ENCODE measurements around the gene ZFPL1. TPM values are rescaled to one million over a fixed set of nuclear protein-coding genes. Genes with fewer than 3 reads are reported as not detected.
A peak's percentile ranks its signal among the peaks of the same experiment; 100 is the strongest.

The ZFPL1 gene
- total RNA-seq, 2 donors from 2014 or later: 29.9 to 41.3 TPM

DNA sequence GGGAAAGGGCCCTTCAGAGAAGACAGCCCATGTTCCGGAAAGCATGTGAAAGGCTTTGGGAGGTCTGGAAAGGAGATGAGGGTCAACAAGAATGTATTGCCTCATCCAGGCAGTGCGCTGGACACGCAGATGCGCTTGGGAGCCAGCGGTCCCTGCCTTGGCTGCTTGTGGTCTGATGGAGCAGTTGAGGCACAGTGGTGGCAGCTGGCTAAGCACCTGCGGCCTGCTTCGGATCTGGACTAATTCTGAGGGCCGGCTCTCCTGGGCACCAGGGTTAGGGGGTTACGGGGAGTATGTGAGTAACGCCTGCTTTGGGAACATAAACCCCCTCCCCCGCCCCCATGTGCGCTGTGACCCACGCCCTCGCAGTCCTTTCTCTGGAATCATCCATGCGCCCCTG, 23.1 kb downstream of the ZFPL1 start:
- Mint-ChIP-seq H3K36me3 (no peaks in the 10 kb centered on the region), H3K9me3 (no peaks in the 10 kb centered on the region), H3K27ac (peak overlapping the region; percentile 32 to 55)
- DNase-seq (ENCODE audit: low spot score in 2 of 2) (no peak), ATAC-seq (no peak)

DNA sequence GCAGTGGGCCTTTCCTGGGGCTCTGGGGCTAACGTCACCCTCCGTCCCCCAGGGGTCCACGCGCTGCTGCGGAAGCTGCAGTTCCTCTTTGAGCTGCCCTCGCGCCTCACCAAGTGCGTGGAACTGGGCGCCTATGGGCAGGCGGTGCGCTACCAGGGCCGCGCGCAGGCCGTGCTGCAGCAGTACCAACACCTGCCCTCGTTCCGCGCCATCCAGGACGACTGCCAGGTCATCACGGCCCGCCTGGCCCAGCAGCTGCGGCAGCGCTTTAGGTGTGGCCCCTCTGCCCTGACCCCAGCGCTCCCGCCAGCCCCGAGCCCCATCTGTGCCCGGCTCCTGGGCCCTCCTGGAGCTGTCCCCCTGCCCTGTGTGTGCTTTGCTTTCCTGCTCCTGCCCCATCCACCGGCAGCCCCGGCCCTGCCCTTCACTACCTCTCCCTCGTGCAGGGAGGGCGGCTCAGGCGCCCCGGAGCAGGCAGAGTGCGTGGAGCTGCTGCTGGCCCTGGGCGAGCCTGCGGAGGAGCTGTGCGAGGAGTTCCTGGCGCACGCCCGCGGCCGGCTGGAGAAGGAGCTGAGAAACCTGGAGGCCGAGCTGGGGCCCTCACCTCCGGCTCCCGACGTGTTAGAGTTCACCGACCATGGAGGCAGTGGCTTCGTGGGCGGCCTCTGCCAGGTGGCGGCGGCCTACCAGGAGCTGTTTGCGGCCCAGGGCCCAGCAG, 23.9 kb downstream of the ZFPL1 start:
- no peaks in the 10 kb centered on the region for H3K36me3 Mint-ChIP-seq
- no peak for DNase-seq (ENCODE audit: low spot score in 2 of 2)
- H3K9me3 Mint-ChIP-seq: no peaks in the 10 kb centered on the region
- no peak overlapping the region for H3K27ac Mint-ChIP-seq
- ATAC-seq: no peak

DNA sequence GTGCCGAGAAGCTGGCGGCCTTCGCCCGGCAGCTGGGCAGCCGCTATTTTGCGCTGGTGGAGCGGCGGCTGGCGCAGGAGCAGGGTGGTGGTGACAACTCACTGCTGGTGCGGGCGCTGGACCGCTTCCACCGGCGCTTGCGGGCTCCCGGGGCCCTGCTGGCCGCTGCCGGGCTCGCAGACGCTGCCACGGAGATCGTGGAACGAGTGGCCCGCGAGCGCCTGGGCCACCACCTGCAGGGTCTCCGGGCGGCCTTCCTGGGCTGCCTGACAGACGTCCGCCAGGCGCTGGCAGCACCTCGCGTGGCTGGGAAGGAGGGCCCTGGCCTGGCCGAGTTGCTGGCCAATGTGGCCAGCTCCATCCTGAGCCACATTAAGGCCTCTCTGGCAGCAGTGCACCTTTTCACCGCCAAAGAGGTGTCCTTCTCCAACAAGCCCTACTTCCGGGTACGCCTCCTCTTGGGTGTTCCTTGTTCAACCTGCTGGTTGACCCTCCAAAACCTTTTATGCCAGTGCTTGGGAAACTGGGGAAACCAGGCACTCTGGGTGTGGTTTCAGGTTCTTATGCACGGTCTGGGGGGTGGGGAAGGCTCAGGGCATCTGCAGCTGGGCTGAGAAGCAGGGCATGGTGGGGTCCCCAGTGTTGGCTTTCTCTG, 24.6 kb downstream of the ZFPL1 start:
- Mint-ChIP-seq H3K36me3 (no peaks in the 10 kb centered on the region), H3K27ac (no peak overlapping the region), H3K9me3 (no peaks in the 10 kb centered on the region)
- ATAC-seq (no peak), DNase-seq (ENCODE audit: low spot score in 2 of 2) (no peak)

DNA sequence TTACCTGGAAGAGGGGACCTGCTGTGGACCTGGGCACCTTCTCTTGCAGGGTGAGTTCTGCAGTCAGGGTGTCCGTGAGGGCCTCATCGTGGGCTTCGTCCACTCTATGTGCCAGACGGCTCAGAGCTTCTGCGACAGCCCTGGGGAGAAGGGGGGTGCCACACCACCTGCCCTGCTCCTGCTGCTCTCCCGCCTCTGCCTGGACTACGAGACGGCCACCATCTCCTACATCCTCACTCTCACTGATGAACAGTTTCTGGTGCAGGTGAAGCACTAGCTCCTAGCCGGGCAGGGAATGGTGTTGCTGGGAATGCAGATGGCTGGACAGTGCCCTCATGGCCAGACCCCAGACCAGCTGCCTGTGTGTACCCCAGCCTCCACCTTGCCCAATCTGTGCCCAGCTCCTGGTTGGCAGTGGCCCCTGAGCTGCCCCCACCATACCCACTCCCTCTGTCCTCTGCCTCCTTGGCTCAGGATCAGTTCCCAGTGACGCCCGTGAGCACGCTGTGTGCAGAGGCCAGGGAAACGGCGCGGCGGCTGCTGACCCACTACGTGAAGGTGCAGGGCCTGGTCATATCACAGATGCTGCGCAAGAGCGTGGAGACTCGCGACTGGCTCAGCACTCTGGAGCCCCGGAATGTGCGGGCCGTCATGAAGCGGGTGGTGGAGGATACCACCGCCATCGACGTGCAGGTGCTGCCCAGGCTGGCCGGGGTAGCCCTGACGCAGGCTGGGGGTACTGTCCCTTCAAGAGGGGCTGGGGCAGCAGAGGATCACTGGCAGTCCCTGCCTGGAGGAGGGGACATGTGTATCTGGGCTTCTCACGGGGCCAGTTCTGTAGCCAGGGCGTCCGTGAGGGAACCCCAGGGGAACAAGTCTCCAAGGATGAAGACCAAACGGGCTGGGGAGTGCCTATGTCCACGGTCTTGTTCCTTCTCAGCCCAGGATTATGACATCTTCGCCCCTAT, 25.5 kb downstream of the ZFPL1 start:
- Mint-ChIP-seq H3K36me3 (no peaks in the 10 kb centered on the region), H3K9me3 (no peaks in the 10 kb centered on the region), H3K27ac (peak overlapping the region in 1 of 2 donors; percentile 15)
- DNase-seq (ENCODE audit: low spot score in 2 of 2): no peak
- no peak for ATAC-seq

- Mint-ChIP-seq H3K9me3 (no peaks in the 10 kb centered on the region), H3K36me3 (no peaks in the 10 kb centered on the region), H3K27ac (peak overlapping the region in 1 of 2 donors; percentile 15)
- peak; percentile 93 to 100 for DNase-seq (ENCODE audit: low spot score in 2 of 2)
- peak; percentile 36 to 61 for ATAC-seq
Measured at GRCh38 chr11:65110354-65110861, 26.4 kb downstream of the ZFPL1 start.

DNA sequence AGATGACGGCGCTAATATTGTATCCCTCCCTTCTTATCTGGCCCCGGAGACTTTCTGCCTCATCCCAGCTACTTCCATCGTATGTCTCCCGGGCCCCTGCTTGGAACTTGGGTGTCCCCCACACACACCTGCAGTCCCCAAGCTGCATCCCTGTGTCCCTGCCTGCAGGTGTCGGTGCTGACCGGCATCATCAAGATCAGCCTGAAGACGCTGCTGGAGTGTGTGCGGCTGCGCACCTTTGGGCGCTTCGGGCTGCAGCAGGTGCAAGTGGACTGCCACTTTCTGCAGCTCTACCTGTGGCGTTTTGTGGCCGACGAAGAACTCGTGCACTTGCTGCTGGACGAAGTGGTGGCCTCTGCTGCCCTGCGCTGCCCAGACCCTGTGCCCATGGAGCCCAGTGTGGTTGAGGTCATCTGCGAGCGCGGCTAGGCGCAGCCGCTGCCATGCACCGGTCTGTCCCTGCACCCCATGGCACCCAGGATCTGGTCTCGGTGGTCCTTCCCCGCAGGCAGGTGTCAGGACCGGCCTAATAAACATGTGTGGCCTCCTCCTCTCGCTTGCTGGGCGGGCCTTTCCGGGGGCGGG, 27.2 kb downstream of the ZFPL1 start:
- DNase-seq (ENCODE audit: low spot score in 2 of 2): no peak
- ATAC-seq: no peak
- H3K36me3 Mint-ChIP-seq: no peaks in the 10 kb centered on the region
- peak overlapping the region in 1 of 2 donors; percentile 88 for H3K27ac Mint-ChIP-seq
- H3K9me3 Mint-ChIP-seq: no peaks in the 10 kb centered on the region

DNA sequence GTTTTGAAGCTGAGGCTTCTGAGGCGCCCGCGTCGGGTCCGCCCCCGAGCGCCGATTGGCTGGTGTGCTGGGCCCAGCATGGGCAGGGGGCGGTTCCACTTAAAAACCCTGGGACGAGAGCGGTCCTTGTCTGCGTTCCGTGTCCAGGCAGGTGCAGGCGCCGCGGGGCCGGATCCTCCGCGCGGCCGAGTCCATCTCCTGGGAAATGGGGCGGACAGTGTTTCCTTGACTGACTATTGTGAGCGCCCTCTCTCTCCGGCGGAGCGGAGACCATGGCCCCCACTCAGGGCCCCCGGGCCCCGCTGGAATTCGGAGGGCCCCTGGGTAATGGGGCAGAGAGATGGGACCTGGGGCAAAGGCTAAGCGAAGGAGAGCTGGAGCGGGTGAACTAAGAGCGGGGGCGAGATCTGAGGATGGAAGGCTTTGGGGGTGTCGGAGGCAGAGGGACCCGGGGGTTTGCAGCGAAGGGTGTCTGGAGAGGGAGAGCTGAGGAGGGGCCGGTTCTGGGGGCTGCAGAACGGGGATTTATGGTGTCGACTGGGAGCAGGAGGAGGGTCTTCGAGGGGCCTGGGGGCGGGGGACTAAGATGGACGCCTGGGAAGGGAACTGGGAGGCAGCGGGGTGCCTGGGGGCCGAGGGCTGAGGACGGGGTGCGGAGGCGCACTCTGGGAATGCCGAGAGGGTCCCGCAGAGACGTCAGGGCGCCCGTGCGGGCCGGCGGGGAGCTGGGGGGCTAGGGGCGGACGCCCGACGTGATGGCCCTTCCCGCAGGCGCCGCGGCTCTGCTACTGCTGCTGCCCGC, 27.9 kb downstream of the ZFPL1 start, which contains the start of gene TM7SF2:
Gene TM7SF2, plus strand, starts transcription at position 129 of the 802 bp plus-strand sequence. Its CDS starts 144 bp downstream, at position 273.
- ATAC-seq: peak; percentile 79 to 83
- H3K27ac Mint-ChIP-seq: peak within 1 kb of the TSS; percentile 88 to 98

DNA sequence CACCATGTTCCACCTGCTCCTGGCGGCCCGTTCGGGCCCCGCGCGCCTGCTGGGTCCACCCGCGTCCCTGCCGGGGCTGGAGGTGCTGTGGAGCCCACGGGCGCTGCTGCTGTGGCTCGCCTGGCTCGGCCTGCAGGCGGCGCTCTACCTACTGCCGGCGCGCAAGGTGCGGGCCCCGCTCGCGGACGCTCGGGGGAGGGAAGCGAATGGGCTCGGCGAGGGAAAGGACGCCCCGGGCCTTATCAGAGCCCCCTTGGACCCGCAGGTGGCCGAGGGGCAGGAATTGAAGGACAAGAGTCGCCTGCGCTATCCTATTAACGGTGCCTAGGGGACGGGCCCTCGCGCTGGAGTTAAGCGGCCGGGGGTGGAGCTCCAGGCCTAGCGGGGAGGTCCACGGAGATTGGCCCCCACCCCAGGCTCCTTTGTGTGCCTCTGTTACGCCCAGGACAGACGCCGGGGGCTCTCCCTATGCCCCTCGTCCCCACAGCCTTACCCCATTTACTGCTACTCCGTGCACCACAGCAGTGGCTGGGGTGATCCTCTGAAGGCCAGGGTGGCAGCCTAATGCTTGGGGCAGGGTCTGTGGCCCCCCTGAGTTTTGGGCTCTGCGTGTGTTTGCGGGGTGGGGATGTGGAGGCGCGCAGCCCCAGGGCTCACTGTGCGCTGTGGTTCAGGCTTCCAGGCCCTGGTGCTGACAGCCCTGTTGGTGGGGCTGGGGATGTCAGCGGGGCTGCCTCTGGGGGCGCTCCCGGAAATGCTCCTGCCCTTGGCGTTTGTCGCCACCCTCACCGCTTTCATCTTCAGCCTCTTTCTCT, 28.7 kb downstream of the ZFPL1 start:
- peak in 1 of 2 donors; percentile 83 for DNase-seq (ENCODE audit: low spot score in 2 of 2)
- Mint-ChIP-seq H3K27ac (peak overlapping the region; percentile 88 to 94), H3K9me3 (no peaks in the 10 kb centered on the region), H3K36me3 (peaks cover 0 to 5% of the 10 kb centered on the region in 2 donors)
- ATAC-seq: peak; percentile 37 to 49

More for the DNA sequence above, 27.9 kb downstream of the ZFPL1 start, which contains the start of gene TM7SF2:
- Mint-ChIP-seq H3K9me3 (no peaks in the 10 kb centered on the region), H3K36me3 (peaks cover 0 to 5% of the 10 kb centered on the region in 2 donors)
- peak; percentile 91 to 95 for DNase-seq (ENCODE audit: low spot score in 2 of 2)

- H3K36me3 Mint-ChIP-seq: peaks cover 0 to 5% of the 10 kb centered on the region in 2 donors
- no peak for DNase-seq (ENCODE audit: low spot score in 2 of 2)
- ATAC-seq: no peak
- H3K27ac Mint-ChIP-seq: peak overlapping the region; percentile 88 to 94
- no peaks in the 10 kb centered on the region for H3K9me3 Mint-ChIP-seq
Measured at GRCh38 chr11:65113361-65113756, 29.3 kb downstream of the ZFPL1 start.

- no peaks in the 10 kb centered on the region for H3K9me3 Mint-ChIP-seq
- H3K36me3 Mint-ChIP-seq: peaks cover 0 to 5% of the 10 kb centered on the region in 2 donors
- ATAC-seq: no peak
- no peak for DNase-seq (ENCODE audit: low spot score in 2 of 2)
- peak overlapping the region; percentile 88 to 94 for H3K27ac Mint-ChIP-seq
Measured at GRCh38 chr11:65113839-65114238, 29.8 kb downstream of the ZFPL1 start.

GRCh38 chr11:65114538-65115171, 30.6 kb downstream of the ZFPL1 start:
- Mint-ChIP-seq H3K9me3 (no peaks in the 10 kb centered on the region), H3K27ac (peak overlapping the region in 1 of 2 donors; percentile 60), H3K36me3 (peaks cover 0 to 5% of the 10 kb centered on the region in 2 donors)
- DNase-seq (ENCODE audit: low spot score in 2 of 2) (no peak), ATAC-seq (no peak)

DNA sequence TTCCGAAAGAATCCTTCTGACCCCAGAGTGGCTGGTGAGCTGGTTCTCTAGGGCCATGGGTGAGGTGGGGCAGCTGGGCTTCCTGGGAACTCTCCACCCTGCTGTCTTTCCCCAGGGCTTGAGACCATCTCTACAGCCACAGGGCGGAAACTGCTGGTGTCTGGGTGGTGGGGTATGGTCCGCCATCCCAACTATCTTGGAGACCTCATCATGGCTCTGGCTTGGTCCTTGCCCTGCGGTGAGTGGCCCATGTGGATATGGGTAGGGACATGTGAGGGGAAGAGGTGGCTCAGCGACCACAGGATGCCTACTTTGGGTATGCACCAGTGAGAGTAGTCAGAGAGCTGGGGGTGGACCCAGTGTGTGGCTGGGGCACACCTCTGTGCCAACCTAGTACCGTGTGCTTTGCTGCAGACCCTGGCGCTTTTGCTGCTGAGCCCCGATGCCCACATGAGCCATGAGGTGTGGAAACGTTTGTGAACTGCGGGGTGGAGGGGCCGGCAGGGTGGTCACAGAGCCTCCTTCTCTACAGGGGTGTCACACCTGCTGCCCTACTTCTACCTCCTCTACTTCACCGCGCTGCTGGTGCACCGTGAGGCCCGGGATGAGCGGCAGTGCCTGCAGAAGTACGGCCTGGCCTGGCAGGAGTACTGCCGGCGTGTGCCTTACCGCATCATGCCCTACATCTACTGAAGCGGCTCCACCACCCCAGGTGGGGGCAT, 31.5 kb downstream of the ZFPL1 start:
- ATAC-seq (no peak), DNase-seq (ENCODE audit: low spot score in 2 of 2) (no peak)
- Mint-ChIP-seq H3K27ac (peak overlapping the region in 1 of 2 donors; percentile 91), H3K9me3 (no peaks in the 10 kb centered on the region), H3K36me3 (peaks cover 5 to 13% of the 10 kb centered on the region in 2 donors)

GRCh38 chr11:65116370-65117205, 32.6 kb downstream of the ZFPL1 start:
- peaks cover 15 to 23% of the 10 kb centered on the region in 2 donors for H3K36me3 Mint-ChIP-seq
- ATAC-seq: peak; percentile 19 to 33
- peak; percentile 58 to 74 for DNase-seq (ENCODE audit: low spot score in 2 of 2)
- peak overlapping the region; percentile 91 to 98 for H3K27ac Mint-ChIP-seq
- no peaks in the 10 kb centered on the region for H3K9me3 Mint-ChIP-seq
